Measurements from ENCODE around the gene NEO1.

Gene NEO1

GRCh38 chr15:73318463-73319351 lies 266.4 kb downstream of the NEO1 start:
- DNase-seq, result no peak

GRCh38 chr15:73319460-73320245 lies 267.4 kb downstream of the NEO1 start:
- DNase-seq, result no peak

- DNase-seq, result no peak
Observed at GRCh38 chr15:73320619-73321180, 268.4 kb downstream of the NEO1 start.

- DNase-seq, result no peak
Observed at GRCh38 chr15:73321496-73322450, 269.5 kb downstream of the NEO1 start.

- DNase-seq, result no peak
Observed at GRCh38 chr15:73322665-73323373, 270.6 kb downstream of the NEO1 start.

- no peak for DNase-seq
Observed at GRCh38 chr15:73323374-73323955, 271.2 kb downstream of the NEO1 start.

- no peak for DNase-seq
Observed at GRCh38 chr15:73323956-73324355, 271.7 kb downstream of the NEO1 start.

GRCh38 chr15:73324496-73325170 lies 272.4 kb downstream of the NEO1 start:
- no peak for DNase-seq

GRCh38 chr15:73325191-73325861 lies 273.1 kb downstream of the NEO1 start:
- DNase-seq, result no peak

- DNase-seq, result no peak
Observed at GRCh38 chr15:73326157-73326556, 273.9 kb downstream of the NEO1 start.

- no peak for DNase-seq
Observed at GRCh38 chr15:73328149-73328820, 276.0 kb downstream of the NEO1 start.

GRCh38 chr15:73328981-73329380 lies 276.7 kb downstream of the NEO1 start:
- no peak for DNase-seq

- no peak for DNase-seq
Observed at GRCh38 chr15:73329501-73330200, 277.4 kb downstream of the NEO1 start.

- no peak for DNase-seq
Observed at GRCh38 chr15:73330206-73331051, 278.2 kb downstream of the NEO1 start.

GRCh38 chr15:73331501-73331900 lies 279.2 kb downstream of the NEO1 start:
- no peak for DNase-seq

GRCh38 chr15:73331991-73332925 lies 280.0 kb downstream of the NEO1 start:
- no peak for DNase-seq

GRCh38 chr15:73333001-73333400 lies 280.7 kb downstream of the NEO1 start:
- DNase-seq, result no peak

All from SIG-M5 (cell line).